ENCODE results near the gene PARP12.

PARP12 gene

DNA sequence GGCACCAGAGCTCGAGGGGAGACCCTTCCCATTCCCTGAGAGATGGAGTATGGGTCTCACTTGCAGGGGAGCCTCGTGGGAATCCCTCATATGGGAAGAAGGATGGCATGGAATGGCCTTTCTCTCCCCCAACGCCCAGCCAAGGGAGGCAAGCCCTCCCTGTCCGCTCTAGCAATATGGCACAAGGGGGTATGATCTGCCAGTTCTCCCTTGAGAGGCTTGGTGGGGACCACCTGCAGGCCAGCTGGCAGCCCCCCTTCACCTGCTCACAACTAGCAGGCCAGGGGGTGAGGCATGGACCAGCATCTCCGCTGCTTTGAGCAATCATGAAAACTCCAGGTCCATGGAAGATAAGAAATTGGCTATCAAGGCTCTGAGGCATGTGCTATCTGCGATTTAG is 70.8 kb downstream of the PARP12 start:
- TF ChIP-seq, protein P1, sequence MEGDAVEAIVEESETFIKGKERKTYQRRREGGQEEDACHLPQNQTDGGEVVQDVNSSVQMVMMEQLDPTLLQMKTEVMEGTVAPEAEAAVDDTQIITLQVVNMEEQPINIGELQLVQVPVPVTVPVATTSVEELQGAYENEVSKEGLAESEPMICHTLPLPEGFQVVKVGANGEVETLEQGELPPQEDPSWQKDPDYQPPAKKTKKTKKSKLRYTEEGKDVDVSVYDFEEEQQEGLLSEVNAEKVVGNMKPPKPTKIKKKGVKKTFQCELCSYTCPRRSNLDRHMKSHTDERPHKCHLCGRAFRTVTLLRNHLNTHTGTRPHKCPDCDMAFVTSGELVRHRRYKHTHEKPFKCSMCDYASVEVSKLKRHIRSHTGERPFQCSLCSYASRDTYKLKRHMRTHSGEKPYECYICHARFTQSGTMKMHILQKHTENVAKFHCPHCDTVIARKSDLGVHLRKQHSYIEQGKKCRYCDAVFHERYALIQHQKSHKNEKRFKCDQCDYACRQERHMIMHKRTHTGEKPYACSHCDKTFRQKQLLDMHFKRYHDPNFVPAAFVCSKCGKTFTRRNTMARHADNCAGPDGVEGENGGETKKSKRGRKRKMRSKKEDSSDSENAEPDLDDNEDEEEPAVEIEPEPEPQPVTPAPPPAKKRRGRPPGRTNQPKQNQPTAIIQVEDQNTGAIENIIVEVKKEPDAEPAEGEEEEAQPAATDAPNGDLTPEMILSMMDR (IDR thresholded peaks at IDR 0.05; ENCODE audit: low read length, missing control alignments), result no peak
- no peak for DNase-seq (ENCODE audit: low read depth)
- no peak overlapping the region for H3K4me3 ChIP-seq (replicated peaks; ENCODE audit: low read depth, low read length)

DNA sequence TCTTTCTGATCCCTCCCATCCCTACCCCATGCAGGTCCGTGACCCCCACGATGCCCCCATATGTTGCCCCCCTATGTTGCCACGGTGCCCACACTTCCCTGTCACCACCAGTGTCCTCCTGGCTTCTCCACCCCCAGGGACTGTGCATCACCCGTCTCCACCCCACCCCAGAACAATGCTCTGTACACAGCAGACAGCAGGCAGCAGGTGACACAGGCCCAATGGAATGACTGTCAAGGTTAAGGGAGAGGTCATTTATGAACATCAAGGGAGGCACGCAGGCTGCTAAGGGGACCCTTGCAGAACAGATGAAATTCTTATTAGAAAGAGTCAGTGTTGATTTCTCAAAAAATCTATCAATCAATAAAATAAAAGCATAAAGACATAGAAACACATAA is 71.5 kb downstream of the PARP12 start:
- DNase-seq (ENCODE audit: low read depth), result no peak
- TF ChIP-seq, protein P1 (IDR thresholded peaks at IDR 0.05; ENCODE audit: low read length, missing control alignments), result no peak
- no peak overlapping the region for H3K4me3 ChIP-seq (replicated peaks; ENCODE audit: low read depth, low read length)

DNA sequence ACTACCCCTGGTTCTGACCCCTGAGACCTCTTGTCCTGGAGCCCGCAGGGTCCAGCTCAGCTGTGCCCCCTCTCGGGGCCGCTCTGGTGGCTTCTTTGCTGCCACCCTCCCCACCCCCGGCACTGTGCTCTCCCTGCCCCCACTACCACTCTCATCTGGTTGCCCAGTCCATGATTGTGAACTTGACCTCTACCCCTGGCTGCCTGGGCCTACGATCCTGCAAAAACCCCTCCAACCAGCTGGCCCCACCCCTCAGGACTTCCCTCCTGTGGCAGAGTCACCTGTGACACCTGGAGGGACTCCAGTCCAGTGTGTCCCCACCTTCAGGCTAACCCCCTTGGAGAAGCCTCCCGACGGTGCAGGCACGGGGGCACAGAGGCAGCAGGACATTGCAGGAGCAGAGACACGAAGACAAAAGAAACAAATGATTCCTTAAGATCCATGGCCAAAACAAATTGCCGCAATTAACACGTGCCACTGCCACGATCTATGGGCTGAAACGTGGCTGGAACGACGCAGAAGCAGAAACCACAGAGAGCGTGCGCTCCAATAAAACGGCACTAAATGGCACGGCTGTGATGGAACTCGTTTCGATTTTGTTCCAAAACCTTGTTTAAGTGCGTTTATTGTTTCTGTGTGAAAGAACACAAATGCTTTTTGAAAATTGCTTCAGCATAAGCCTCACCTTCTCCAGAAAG is 72.0 kb downstream of the PARP12 start:
- no peak overlapping the region for H3K4me3 ChIP-seq (replicated peaks; ENCODE audit: low read depth, low read length)
- no peak for DNase-seq (ENCODE audit: low read depth)
- TF ChIP-seq, protein P1 (IDR thresholded peaks at IDR 0.05; ENCODE audit: low read length, missing control alignments), result no peak

DNA sequence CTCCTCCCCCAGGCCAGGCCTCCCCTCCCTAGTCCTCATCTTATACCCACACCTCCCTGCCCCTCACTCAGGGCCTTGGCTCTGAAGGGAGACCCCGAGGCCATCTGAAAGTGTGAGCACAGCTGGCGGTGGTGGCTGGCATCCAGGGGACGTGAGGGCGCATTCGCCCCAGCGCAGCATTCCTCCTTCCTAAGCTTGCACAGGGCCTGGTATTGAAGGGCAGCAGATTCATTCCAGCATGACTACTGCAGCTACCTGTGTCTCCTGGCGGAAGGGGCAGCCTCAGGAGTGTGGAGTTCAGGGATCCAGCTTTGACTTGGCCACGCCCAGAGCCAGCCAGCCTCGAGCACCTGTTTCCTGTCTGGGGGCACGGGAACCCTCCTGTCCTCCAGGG is 72.6 kb downstream of the PARP12 start:
- DNase-seq (ENCODE audit: low read depth), result no peak
- H3K4me3 ChIP-seq (replicated peaks; ENCODE audit: low read depth, low read length), result no peak overlapping the region
- TF ChIP-seq, protein P1 (IDR thresholded peaks at IDR 0.05; ENCODE audit: low read length, missing control alignments), result no peak

DNA sequence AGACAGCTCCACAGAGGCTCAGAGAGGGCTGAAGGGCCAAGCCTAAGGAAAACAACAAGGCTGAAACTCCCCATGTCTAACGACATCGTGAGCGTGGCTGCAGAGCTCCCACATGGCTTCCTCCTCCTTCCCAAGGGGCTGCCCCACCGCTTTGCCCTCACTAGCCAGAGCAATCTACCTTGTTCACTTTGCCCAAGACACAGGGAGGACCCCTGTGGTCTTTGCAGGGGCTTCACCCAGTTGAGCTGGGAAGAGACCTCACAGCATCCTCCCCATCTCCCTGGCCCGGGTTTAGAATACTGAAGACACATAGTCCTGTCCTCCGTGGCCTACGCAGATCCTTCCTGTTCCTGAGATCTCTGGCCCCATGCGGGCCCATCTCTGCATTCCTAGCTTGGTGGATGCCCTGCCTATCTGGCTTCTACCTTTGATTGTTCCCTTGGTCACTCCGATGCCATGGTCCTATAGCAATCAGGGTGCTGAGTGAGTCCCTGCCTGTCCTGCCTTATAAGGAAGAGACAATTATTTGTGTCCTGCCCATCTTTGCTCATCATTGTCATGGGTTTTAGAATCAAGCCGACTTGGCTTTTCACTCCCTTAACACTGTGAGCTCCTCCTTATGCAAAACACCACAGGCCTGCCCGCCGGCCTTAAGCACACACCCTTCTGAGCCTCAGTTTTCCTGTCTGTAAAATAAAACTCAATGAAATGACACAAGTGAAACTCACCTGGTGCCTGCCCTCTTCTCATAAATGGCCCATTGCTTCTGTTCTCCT is 73.2 kb downstream of the PARP12 start:
- no peak for DNase-seq (ENCODE audit: low read depth)
- no peak overlapping the region for H3K4me3 ChIP-seq (replicated peaks; ENCODE audit: low read depth, low read length)
- TF ChIP-seq, protein P1 (IDR thresholded peaks at IDR 0.05; ENCODE audit: low read length, missing control alignments), result no peak

DNA sequence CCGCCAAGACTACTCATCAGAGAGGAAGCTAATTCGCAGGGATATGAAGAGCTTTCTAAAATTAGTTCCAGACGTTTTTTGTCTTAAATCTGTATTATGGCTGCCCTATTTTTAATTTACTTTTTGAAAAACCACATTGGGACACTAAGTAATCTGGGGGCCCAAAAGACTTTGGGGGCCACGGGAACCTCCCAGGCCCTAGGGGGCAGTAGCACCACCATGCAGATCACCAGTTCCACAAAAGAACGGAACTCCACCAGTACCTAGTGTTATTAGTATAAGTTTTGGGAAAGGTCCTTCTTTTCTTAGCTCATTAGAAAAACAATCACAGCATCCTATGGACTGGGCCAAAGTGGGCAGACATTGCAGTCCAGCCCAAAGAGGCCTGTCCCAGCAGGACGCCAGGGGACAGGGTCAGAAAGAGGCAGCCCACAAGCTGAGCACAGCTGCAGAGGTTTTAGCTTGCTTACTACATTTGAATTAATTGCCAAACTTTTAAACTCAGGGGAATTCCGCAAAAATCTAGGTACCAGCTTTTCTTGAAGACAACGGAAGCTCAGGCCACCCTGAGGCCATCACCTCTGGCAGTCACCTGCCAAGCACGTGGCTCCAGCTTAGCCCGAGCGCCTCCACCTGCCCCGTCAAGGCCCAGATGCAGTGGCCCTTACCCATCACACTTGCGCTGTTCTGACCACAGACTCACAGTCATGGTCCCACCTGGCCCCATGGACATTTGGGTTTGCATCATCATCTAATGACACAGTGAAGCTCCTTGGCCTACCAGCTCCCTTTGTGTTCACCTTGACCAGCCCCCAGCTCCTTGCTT is 74.8 kb downstream of the PARP12 start:
- H3K4me3 ChIP-seq (replicated peaks; ENCODE audit: low read depth, low read length), result no peak overlapping the region
- TF ChIP-seq, protein P1 (IDR thresholded peaks at IDR 0.05; ENCODE audit: low read length, missing control alignments), result no peak
- no peak for DNase-seq (ENCODE audit: low read depth)

Data from fibroblast of pulmonary artery (primary cell).